Psoas muscle (tissue), 8 donors: ENCODE measurements around the gene PPP2R1B. TPM values are rescaled to one million over a fixed set of nuclear protein-coding genes. Genes with fewer than 3 reads are reported as not detected.

Source experiments
- ATAC-seq, 4 donors: fragments of 200-7000 bp; cut with Tn5 transposase; one replicate each; pipeline ENCODE4 v1.9.1; 2020; ENCODE audit warnings: moderate library complexity in 3 of 4, mild to moderate bottlenecking in 2 of 4
- DNase-seq, 2 donors: peaks; one replicate each; pipeline ENCODE4 v3.0.0-alpha.2; 2020
- H3K27ac ChIP-seq: fragments of 200-600 bp; one replicate; pipeline ENCODE4 v1.8.0; 2022
- H3K27me3 ChIP-seq, 3 donors: fragments of 200-600 bp in 1 of 3; one replicate each; pipeline versions ENCODE4 v1.6.1 to v1.8.0; 2013 to 2022; ENCODE audit warnings: low read length in 2 of 3, mild to moderate bottlenecking in 2 of 3, moderate library complexity in 1 of 3; ENCODE audit not compliant: insufficient read depth in 3 of 3
- H3K36me3 ChIP-seq, 2 donors: fragments of 200-600 bp in 1 of 2; one replicate each; pipeline versions ENCODE4 v1.6.1 to v1.8.0; 2013 to 2022; ENCODE audit warnings: low read depth in 1 of 2, mild to moderate bottlenecking in 1 of 2, moderate library complexity in 1 of 2; ENCODE audit not compliant: insufficient read depth in 1 of 2
- H3K4me1 ChIP-seq: fragments of 200-600 bp; one replicate; pipeline ENCODE4 v1.8.0; 2022
- H3K4me3 ChIP-seq: fragments of 200-600 bp; one replicate; pipeline ENCODE4 v1.8.0; 2022; ENCODE audit warnings: mild to moderate bottlenecking
- H3K9me3 ChIP-seq: fragments of 200-600 bp; one replicate; pipeline ENCODE4 v1.8.0; 2022
- WGBS, 3 donors: extraction: QIAGEN DNeasy Blood & Tissue Kit; methylation state at CpG; one replicate each; pipeline versions ENCODE4 v1.1.6 to v1.1.7; 2013; 5-methylcytosine and 5-hydroxymethylcytosine counted together
- intact Hi-C, 2 donors: fragments of 100-400 bp; cut with DNase I; formaldehyde crosslinking; loops; one replicate each; pipeline versions ENCODE4 v1.11.0 to v1.14.2; 2022
- polyA plus RNA-seq, 3 donors: library from polyadenylated mRNA; stranded (reverse); fragments of 200-250 nt; gene quantifications; one replicate each; pipeline ENCODE4 v1.2.3, GENCODE V29; 2013
- total RNA-seq, 4 donors: library from RNA; stranded (reverse); fragmentation: NEBNext Ultra II Directional in 2 of 4; extraction: Animal tissue kit (Norgen Biotek cat#: 25700) in 2 of 4; gene quantifications; one replicate each; pipeline versions ENCODE4 v1.2.1 to v1.2.4, GENCODE V29; 2021 to 2023
- TF ChIP-seq, protein P1 (sequence below): fragments of 200-600 bp; IDR thresholded peaks from one replicate; pipeline ENCODE4 v1.8.0; 2022; ENCODE audit warnings: antibody characterized with exemption
- donor health status: healthy with polysubstance abuse.
- donor health status: DM: no; HTN: no; CAD: no; lungs with moderate emphysema.
- donor health status: Bipolar disorder and iron deficiency.
- donor health status: healthy.
- donor health status: DM: yes; HTN: yes; CAD: no.
- donor health status: DM: no; HTN: no; CAD: no.
- donor health status: DM: no; HTN: no; CAD: no.
- donor health status: DM: yes; HTN: yes; CAD: no.

The PPP2R1B gene
- total and polyA plus RNA-seq, 7 donors: 6.6 to 18.8 (median 10.7) TPM

DNA sequence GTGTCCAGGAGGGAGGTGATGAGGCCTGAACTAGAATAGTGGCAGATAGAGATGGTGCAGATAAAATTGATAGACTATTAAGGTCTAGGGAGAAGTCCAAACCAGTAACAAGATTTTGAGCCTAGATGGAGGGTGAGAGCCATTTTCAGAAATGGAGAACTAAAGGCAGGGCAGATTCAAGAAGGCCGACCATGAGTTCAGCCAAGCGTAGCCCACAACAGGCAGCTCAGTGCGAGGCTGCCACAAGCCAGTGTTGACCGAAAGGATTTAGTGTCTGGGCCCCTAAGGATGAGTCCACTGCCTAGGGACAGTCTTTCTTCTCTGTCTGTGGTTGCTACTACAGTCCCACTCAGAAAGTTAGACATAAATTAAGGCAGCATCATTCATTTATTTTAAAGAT lies 51.7 kb downstream of the PPP2R1B start:
- ATAC-seq: no peak
- intact Hi-C loops: no loop called here

DNA sequence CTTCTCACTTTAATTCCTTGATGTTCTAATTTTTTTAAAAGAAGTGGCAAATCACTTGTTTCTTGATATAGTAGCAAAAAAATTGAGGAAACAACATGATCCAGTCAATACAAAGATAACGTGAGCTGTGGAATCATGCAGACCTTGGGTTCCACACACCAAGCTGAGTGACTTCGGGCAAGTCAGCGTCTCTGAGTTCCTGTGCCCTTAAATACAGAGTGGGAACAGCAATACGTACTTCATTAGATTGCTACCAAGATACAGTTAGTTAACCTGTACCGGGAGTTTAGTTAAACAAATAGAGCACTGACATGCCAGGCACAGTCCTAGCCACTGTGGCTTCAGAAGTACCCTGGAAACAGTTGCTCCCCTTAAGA lies 58.5 kb downstream of the PPP2R1B start:
- H3K27ac ChIP-seq: no peak overlapping the region

More for the DNA sequence above, 51.7 kb downstream of the PPP2R1B start:
- Histone ChIP-seq H3K4me3 (no peak overlapping the region), H3K27ac (no peak overlapping the region), H3K36me3 (peaks cover 5 to 59% of the 10 kb centered on the region in 2 donors), H3K4me1 (peaks cover 13% of the 10 kb centered on the region), H3K9me3 (no peaks in the 10 kb centered on the region), H3K27me3 (no peaks in the 10 kb centered on the region)
- 88 to 95% (median 94%) methylated on average over 4 of the region's 4 CpGs for WGBS, 3 donors
- no peak for DNase-seq
- TF ChIP-seq, protein P1, sequence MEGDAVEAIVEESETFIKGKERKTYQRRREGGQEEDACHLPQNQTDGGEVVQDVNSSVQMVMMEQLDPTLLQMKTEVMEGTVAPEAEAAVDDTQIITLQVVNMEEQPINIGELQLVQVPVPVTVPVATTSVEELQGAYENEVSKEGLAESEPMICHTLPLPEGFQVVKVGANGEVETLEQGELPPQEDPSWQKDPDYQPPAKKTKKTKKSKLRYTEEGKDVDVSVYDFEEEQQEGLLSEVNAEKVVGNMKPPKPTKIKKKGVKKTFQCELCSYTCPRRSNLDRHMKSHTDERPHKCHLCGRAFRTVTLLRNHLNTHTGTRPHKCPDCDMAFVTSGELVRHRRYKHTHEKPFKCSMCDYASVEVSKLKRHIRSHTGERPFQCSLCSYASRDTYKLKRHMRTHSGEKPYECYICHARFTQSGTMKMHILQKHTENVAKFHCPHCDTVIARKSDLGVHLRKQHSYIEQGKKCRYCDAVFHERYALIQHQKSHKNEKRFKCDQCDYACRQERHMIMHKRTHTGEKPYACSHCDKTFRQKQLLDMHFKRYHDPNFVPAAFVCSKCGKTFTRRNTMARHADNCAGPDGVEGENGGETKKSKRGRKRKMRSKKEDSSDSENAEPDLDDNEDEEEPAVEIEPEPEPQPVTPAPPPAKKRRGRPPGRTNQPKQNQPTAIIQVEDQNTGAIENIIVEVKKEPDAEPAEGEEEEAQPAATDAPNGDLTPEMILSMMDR: no peak

GRCh38 chr11:111707039-111707690 lies 59.0 kb downstream of the PPP2R1B start:
- DNase-seq (peak; percentile 56 to 60), ATAC-seq (peak in 3 of 4 donors; percentile 25 to 51 (median 40))
- Histone ChIP-seq H3K36me3 (peaks cover 14 to 85% of the 10 kb centered on the region in 2 donors), H3K27me3 (no peaks in the 10 kb centered on the region), H3K4me1 (peaks cover 22% of the 10 kb centered on the region), H3K4me3 (no peak overlapping the region), H3K27ac (no peak overlapping the region), H3K9me3 (no peaks in the 10 kb centered on the region)
- TF ChIP-seq, protein P1: no peak
- 54 to 60% (median 56%) methylated on average over 9 of the region's 9 CpGs for WGBS, 3 donors
- intact Hi-C loops: no loop called here

More for the DNA sequence above, 58.5 kb downstream of the PPP2R1B start:
- H3K27me3 ChIP-seq: no peaks in the 10 kb centered on the region
- DNase-seq (no peak), ATAC-seq (no peak)
- no peaks in the 10 kb centered on the region for H3K9me3 ChIP-seq
- 93 to 97% (median 94%) methylated on average over 5 of the region's 5 CpGs for WGBS, 3 donors
- peaks cover 18 to 85% of the 10 kb centered on the region in 2 donors for H3K36me3 ChIP-seq
- H3K4me1 ChIP-seq: peaks cover 19% of the 10 kb centered on the region
- TF ChIP-seq, protein P1: no peak
- intact Hi-C loops: no loop called here
- no peak overlapping the region for H3K4me3 ChIP-seq

DNA sequence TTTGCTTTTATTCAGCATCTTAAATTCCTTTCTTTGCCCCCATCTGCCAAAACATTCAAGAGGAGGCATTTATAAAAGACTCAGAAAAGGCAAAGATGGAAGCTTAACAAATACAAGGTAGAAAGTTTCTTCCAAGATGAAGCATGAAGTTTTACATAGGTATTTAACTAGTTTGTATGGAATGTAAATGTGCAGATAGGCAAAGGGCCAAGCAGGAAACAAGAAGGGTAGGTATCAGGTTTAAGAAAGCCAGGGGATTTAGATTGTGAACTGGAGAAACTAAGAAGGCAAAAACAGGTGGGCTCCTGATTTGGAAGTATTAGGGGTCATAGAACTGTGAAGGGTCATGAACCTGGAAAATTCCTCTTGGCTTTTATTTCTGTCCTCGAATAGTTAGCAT lies 62.6 kb downstream of the PPP2R1B start:
- Histone ChIP-seq H3K36me3 (peaks cover 12 to 78% of the 10 kb centered on the region in 2 donors), H3K9me3 (no peaks in the 10 kb centered on the region), H3K4me1 (peaks cover 22% of the 10 kb centered on the region), H3K4me3 (no peak overlapping the region), H3K27ac (no peak overlapping the region), H3K27me3 (no peaks in the 10 kb centered on the region)
- DNase-seq (no peak), ATAC-seq (no peak)
- intact Hi-C loops: no loop called here
- TF ChIP-seq, protein P1: no peak
- WGBS, 3 donors: 26 to 42% (median 36%) methylated on average over 1 of the region's 1 CpG

DNA sequence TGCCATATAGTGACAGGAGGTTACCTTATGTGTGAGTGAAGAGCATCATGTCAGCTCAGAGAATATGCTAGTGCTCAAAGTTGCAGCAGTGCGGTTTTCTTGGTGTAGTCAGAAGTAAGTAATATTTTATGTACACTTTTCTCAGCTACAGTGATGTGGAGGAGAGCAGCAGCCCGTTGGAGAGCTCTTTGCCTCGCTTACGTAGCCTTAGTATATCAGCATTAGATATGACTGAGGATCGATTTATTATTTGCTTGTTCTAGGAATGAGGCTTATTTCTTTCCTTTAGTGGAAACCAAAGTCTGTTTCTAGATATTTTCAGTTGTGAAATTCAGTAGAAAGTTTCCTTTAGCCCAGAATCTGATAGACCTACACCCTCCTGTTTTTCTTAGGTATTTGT lies 63.6 kb downstream of the PPP2R1B start:
- Histone ChIP-seq H3K27ac (no peak overlapping the region), H3K4me3 (no peak overlapping the region), H3K27me3 (no peaks in the 10 kb centered on the region), H3K4me1 (peaks cover 22% of the 10 kb centered on the region), H3K9me3 (no peaks in the 10 kb centered on the region), H3K36me3 (peaks cover 12 to 69% of the 10 kb centered on the region in 2 donors)
- DNase-seq (no peak), ATAC-seq (no peak)
- TF ChIP-seq, protein P1: no peak
- intact Hi-C loops: no loop called here
- 89 to 93% (median 92%) methylated on average over 5 of the region's 5 CpGs for WGBS, 3 donors
